CD4-positive, alpha-beta T cell treated with Interleukin-21 for 1 hour (primary cell): ENCODE data around the gene CLRN3.

ENCODE experiments used
- DNase-seq: peaks from one replicate; pipeline ENCODE4 v3.0.0-alpha.2; 2020

Gene CLRN3

GRCh38 chr10:127872871-127873600 is 19.7 kb downstream of the CLRN3 start:
- DNase-seq, result no peak

GRCh38 chr10:127872011-127872761 is 20.6 kb downstream of the CLRN3 start:
- no peak for DNase-seq

GRCh38 chr10:127871631-127872010 is 21.1 kb downstream of the CLRN3 start:
- DNase-seq, result no peak

GRCh38 chr10:127869329-127869728 is 23.4 kb downstream of the CLRN3 start:
- no peak for DNase-seq

GRCh38 chr10:127867805-127868204 is 24.9 kb downstream of the CLRN3 start:
- no peak for DNase-seq

GRCh38 chr10:127866276-127867013 is 26.3 kb downstream of the CLRN3 start:
- no peak for DNase-seq

- DNase-seq, result no peak
Measured at GRCh38 chr10:127863231-127863825, 29.4 kb downstream of the CLRN3 start.

- no peak for DNase-seq
Measured at GRCh38 chr10:127860592-127860991, 32.1 kb downstream of the CLRN3 start.

- DNase-seq, result no peak
Measured at GRCh38 chr10:127855976-127856375, 36.8 kb downstream of the CLRN3 start.

GRCh38 chr10:127855591-127855881 is 37.2 kb downstream of the CLRN3 start:
- no peak for DNase-seq

GRCh38 chr10:127854769-127855590 is 37.8 kb downstream of the CLRN3 start:
- DNase-seq, result no peak

GRCh38 chr10:127853868-127854768 is 38.6 kb downstream of the CLRN3 start:
- DNase-seq, result peak; percentile 29

- DNase-seq, result no peak
Measured at GRCh38 chr10:127852456-127852855, 40.3 kb downstream of the CLRN3 start.

- DNase-seq, result no peak
Measured at GRCh38 chr10:127851661-127852194, 41.0 kb downstream of the CLRN3 start.

- no peak for DNase-seq
Measured at GRCh38 chr10:127850944-127851343, 41.8 kb downstream of the CLRN3 start.

- DNase-seq, result no peak
Measured at GRCh38 chr10:127849921-127850320, 42.8 kb downstream of the CLRN3 start.

- no peak for DNase-seq
Measured at GRCh38 chr10:127849224-127849623, 43.5 kb downstream of the CLRN3 start.

GRCh38 chr10:127848226-127848625 is 44.5 kb downstream of the CLRN3 start:
- no peak for DNase-seq

- DNase-seq, result no peak
Measured at GRCh38 chr10:127845756-127846155, 47.0 kb downstream of the CLRN3 start.

- no peak for DNase-seq
Measured at GRCh38 chr10:127840884-127841283, 51.9 kb downstream of the CLRN3 start.

GRCh38 chr10:127836966-127837365 is 55.8 kb downstream of the CLRN3 start:
- no peak for DNase-seq
